K562 (cell line): ENCODE data around the gene LRP1. TPM values are rescaled to one million over a fixed set of nuclear protein-coding genes. Genes with fewer than 3 reads are reported as not detected.

Source experiments
- BRD4 ChIP-seq: fragments of 200-600 bp; sonication (generic); IDR thresholded peaks from 2 replicates; pipeline ENCODE4 v1.6.1; 2017; ENCODE audit warnings: inconsistent platforms
- EP300 ChIP-seq: IDR thresholded peaks from 2 replicates; pipeline ENCODE4 v1.6.1; 2012; ENCODE audit warnings: low read length, improper control_type of control experiment
- ESRRA ChIP-seq: fragments of 450-650 bp; IDR thresholded peaks from 2 replicates; pipeline ENCODE4 v1.6.1; 2014; ENCODE audit warnings: low read depth, mild to moderate bottlenecking, moderate library complexity, borderline replicate concordance
- FOXJ3 ChIP-seq: sonication (generic); formaldehyde crosslinking; IDR thresholded peaks from 2 replicates; pipeline ENCODE4 v1.4.0; 2020; ENCODE audit warnings: mild to moderate bottlenecking, missing genetic modification reagents
- MAFK ChIP-seq: IDR thresholded peaks from 2 replicates; pipeline ENCODE4 v1.6.1; 2011; ENCODE audit warnings: low read length, improper control_type of control experiment
- MCM2 ChIP-seq: fragments of 450-650 bp; IDR thresholded peaks from 2 replicates; pipeline ENCODE4 v1.6.1; 2017; ENCODE audit warnings: low read depth, mild to moderate bottlenecking
- MIER1 ChIP-seq: fragments of 450-650 bp; IDR thresholded peaks from 2 replicates; pipeline ENCODE4 v1.6.1; 2016; ENCODE audit warnings: antibody characterized with exemption, mild to moderate bottlenecking, low read depth
- MTA2 ChIP-seq: fragments of 450-650 bp; IDR thresholded peaks from 2 replicates; pipeline ENCODE4 v1.6.1; 2016; ENCODE audit warnings: low read depth
- MYC ChIP-seq, 2 experiments: fragments of 250-450 bp in 1 of 2; sonication (Bioruptor Pico) in 1 of 2; IDR thresholded peaks; 2 replicates each; pipeline versions ENCODE4 v1.5.1 to v1.6.1; 2012 to 2021; ENCODE audit warnings: low read depth in 2 of 2, borderline replicate concordance in 1 of 2, improper control_type of control experiment in 1 of 2, low read length in 1 of 2, mild to moderate bottlenecking in 1 of 2, moderate library complexity in 1 of 2
- STAT5A ChIP-seq: IDR thresholded peaks from 2 replicates; pipeline ENCODE4 v1.6.1; 2012; ENCODE audit warnings: low read length, inconsistent platforms, borderline replicate concordance
- TCF3 ChIP-seq: sonication (generic); formaldehyde crosslinking; IDR thresholded peaks from 2 replicates; pipeline ENCODE4 v1.4.0; 2020; ENCODE audit warnings: mild to moderate bottlenecking, missing genetic modification reagents
- XRCC5 ChIP-seq: fragments of 200-400 bp; formaldehyde crosslinking; IDR thresholded peaks from 2 replicates; pipeline ENCODE4 v1.6.1; 2017; ENCODE audit warnings: low read depth, mild to moderate bottlenecking, low read length
- YY1 ChIP-seq, 3 experiments: IDR thresholded peaks; 2 replicates each; pipeline ENCODE4 v1.6.1; 2011; ENCODE audit warnings: low read length in 2 of 3, mild to moderate bottlenecking in 2 of 3, moderate library complexity in 2 of 3, borderline replicate concordance in 1 of 3, control low read depth in 1 of 3, low read depth in 1 of 3; ENCODE audit not compliant: insufficient read depth in 3 of 3, insufficient replicate concordance in 2 of 3, control insufficient read depth in 1 of 3, insufficient read length in 1 of 3; ENCODE audit errors: extremely low read depth in 1 of 3
- ZEB2 ChIP-seq: fragments of 450-650 bp; IDR thresholded peaks from 2 replicates; pipeline ENCODE4 v1.6.1; 2016
- ZNF431 ChIP-seq: sonication (generic); formaldehyde crosslinking; IDR thresholded peaks from 2 replicates; pipeline ENCODE4 v1.8.0; 2022; ENCODE audit warnings: mild to moderate bottlenecking, missing genetic modification reagents
- ZNF695 ChIP-seq: fragments of 450-650 bp; formaldehyde crosslinking; IDR thresholded peaks from 2 replicates; pipeline ENCODE4 v1.4.0; 2020; ENCODE audit warnings: mild to moderate bottlenecking, moderate library complexity
- ZNF79 ChIP-seq: fragments of 250-450 bp; sonication (Bioruptor Pico); IDR thresholded peaks from 2 replicates; pipeline ENCODE4 v1.4.0; 2020; ENCODE audit warnings: low read depth, mild to moderate bottlenecking, moderate library complexity
- polyA plus RNA-seq, 8 experiments: library from polyadenylated mRNA; depleted of rRNA in 4 of 8; stranded (reverse) in 5 of 8; unstranded in 3 of 8; fragments of >200 nt; fragmentation: Nextera tagmentation in 2 of 8; fragmentation: Illumina TruSeq in 1 of 8; extraction: Ambion mirVana in 2 of 8; extraction: Trizol in 1 of 8; gene quantifications; 2 replicates each; pipeline versions ENCODE4 v1.2.1 to v1.2.3, GENCODE V29; 2011 to 2014; ENCODE audit warnings: inconsistent platforms in 1 of 8, missing spikeins in 1 of 8
- total RNA-seq, 7 experiments: library from RNA; depleted of rRNA in 6 of 7; stranded (reverse); fragments of >200 nt in 6 of 7; fragmentation: Illumina TruSeq in 2 of 7; extraction: Trizol in 2 of 7; gene quantifications; 2 replicates each; pipeline versions ENCODE4 v1.2.1 to v1.2.3, GENCODE V29; 2011 to 2021; ENCODE audit warnings: low replicate concordance in 1 of 7
- TF ChIP-seq, protein P1 (sequence below), 3 experiments: fragments of 200-800 bp in 1 of 3; sonication (Bioruptor generic) in 1 of 3; sonication (generic) in 1 of 3; formaldehyde crosslinking in 1 of 3; IDR thresholded peaks; 2 replicates each; pipeline versions ENCODE4 v1.6.1 to v1.8.0; 2016 to 2022; ENCODE audit warnings: mild to moderate bottlenecking in 2 of 3, missing compliant biosample characterization in 2 of 3, missing genetic modification characterization in 2 of 3, missing genetic modification reagents in 1 of 3
- TF ChIP-seq, protein P2 (sequence below), 3 experiments: fragments of 200-800 bp in 1 of 3; fragments of 250-450 bp in 1 of 3; fragments of 450-650 bp in 1 of 3; sonication (Bioruptor Pico) in 1 of 3; sonication (Bioruptor generic) in 1 of 3; formaldehyde crosslinking in 1 of 3; IDR thresholded peaks; 2 replicates each; pipeline versions ENCODE4 v1.6.1 to v1.8.0; 2016 to 2022; ENCODE audit warnings: mild to moderate bottlenecking in 2 of 3, missing genetic modification characterization in 2 of 3, missing compliant biosample characterization in 1 of 3, moderate library complexity in 1 of 3
- TF ChIP-seq, protein P3 (sequence below): fragments of 200-800 bp; sonication (Bioruptor generic); IDR thresholded peaks from 2 replicates; pipeline ENCODE4 v1.6.1; 2017; ENCODE audit warnings: missing genetic modification characterization, missing compliant biosample characterization

Gene LRP1
- total and polyA plus RNA-seq, 9 of the 15 experiments (the other 6 are each of a cell fraction or from before 2014, with no cell fraction given): 0.04 to 0.64 (median 0.19) TPM; not detected in 2

DNA sequence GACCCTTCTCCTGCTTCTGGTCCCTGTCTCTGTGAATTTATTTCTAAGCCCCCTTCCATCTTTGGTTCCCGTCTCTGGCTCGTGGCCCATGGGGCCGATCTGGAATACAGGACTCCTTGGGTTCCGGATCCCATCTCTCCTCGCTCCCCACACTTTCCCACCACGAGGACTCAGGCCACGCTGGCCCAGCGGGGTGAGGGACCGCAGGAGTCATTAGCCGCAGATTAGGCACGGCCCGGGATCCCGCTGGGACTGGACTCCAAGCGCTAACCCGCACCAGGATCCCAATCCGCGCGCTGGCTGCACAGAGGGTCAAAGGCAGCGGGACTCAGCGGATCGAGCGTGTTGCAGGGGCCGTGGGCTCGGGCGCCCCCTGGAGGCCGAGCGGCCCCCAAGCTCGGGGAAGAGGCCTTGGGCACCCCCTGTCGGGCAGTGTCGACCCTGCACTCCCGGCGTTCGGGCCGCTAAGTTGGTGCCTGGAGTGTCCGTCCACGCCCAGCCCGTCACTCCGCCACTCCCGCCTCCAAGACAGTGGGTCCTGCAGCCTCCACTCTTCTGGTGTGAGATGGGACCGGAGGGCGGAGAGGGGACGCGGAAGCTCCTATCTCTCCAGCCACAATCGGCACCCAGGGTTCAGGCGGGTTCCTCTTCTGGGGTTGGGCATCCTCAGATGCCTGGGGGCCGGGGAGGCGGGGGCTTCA, 110.7 kb downstream of the LRP1 start (continued):
- peak in 2 of 3 experiments; percentile 43 to 64 for TF ChIP-seq YY1 (IDR thresholded peaks at IDR 0.05; ENCODE audit: borderline replicate concordance in 1 of 3, control insufficient read depth in 1 of 3, extremely low read depth in 1 of 3, insufficient read depth in 3 of 3, insufficient read length in 1 of 3, insufficient replicate concordance in 2 of 3, low read depth in 1 of 3, low read length in 2 of 3)
- TF ChIP-seq XRCC5: peak; percentile 98
- TF ChIP-seq, protein P1, sequence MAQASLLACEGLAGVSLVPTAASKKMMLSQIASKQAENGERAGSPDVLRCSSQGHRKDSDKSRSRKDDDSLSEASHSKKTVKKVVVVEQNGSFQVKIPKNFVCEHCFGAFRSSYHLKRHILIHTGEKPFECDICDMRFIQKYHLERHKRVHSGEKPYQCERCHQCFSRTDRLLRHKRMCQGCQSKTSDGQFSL (CRISPR knock-in tag; IDR thresholded peaks at IDR 0.05): no peak
- TF ChIP-seq, protein P1 (tag; IDR thresholded peaks at IDR 0.05): no peak
- TF ChIP-seq STAT5A: no peak
- no peak for TF ChIP-seq MIER1
- no peak for TF ChIP-seq ZNF79 (CRISPR knock-in tag)
- TF ChIP-seq ZNF431 (CRISPR knock-in tag): no peak
- no peak for TF ChIP-seq ZEB2
- TF ChIP-seq MYC (IDR thresholded peaks at IDR 0.05; ENCODE audit: low read depth, low read length): peak; percentile 80
- peak; percentile 21; the same call in 1 of the 2 replicates for TF ChIP-seq MYC (CRISPR knock-in tag; IDR thresholded peaks at IDR 0.05; ENCODE audit: borderline replicate concordance, low read depth)
- TF ChIP-seq MAFK: no peak
- no peak for TF ChIP-seq MCM2
- TF ChIP-seq ESRRA: peak; percentile 75
- no peak for TF ChIP-seq FOXJ3
- TF ChIP-seq, protein P2, sequence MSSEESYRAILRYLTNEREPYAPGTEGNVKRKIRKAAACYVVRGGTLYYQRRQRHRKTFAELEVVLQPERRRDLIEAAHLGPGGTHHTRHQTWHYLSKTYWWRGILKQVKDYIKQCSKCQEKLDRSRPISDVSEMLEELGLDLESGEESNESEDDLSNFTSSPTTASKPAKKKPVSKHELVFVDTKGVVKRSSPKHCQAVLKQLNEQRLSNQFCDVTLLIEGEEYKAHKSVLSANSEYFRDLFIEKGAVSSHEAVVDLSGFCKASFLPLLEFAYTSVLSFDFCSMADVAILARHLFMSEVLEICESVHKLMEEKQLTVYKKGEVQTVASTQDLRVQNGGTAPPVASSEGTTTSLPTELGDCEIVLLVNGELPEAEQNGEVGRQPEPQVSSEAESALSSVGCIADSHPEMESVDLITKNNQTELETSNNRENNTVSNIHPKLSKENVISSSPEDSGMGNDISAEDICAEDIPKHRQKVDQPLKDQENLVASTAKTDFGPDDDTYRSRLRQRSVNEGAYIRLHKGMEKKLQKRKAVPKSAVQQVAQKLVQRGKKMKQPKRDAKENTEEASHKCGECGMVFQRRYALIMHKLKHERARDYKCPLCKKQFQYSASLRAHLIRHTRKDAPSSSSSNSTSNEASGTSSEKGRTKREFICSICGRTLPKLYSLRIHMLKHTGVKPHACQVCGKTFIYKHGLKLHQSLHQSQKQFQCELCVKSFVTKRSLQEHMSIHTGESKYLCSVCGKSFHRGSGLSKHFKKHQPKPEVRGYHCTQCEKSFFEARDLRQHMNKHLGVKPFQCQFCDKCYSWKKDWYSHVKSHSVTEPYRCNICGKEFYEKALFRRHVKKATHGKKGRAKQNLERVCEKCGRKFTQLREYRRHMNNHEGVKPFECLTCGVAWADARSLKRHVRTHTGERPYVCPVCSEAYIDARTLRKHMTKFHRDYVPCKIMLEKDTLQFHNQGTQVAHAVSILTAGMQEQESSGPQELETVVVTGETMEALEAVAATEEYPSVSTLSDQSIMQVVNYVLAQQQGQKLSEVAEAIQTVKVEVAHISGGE (CRISPR knock-in tag; IDR thresholded peaks at IDR 0.05): peak in 1 of 3 experiments; percentile 17; a peak in 1 of 6 replicates
- TF ChIP-seq, protein P3, sequence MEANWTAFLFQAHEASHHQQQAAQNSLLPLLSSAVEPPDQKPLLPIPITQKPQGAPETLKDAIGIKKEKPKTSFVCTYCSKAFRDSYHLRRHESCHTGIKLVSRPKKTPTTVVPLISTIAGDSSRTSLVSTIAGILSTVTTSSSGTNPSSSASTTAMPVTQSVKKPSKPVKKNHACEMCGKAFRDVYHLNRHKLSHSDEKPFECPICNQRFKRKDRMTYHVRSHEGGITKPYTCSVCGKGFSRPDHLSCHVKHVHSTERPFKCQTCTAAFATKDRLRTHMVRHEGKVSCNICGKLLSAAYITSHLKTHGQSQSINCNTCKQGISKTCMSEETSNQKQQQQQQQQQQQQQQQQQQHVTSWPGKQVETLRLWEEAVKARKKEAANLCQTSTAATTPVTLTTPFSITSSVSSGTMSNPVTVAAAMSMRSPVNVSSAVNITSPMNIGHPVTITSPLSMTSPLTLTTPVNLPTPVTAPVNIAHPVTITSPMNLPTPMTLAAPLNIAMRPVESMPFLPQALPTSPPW (CRISPR knock-in tag): peak; percentile 30; the same call in 1 of the 2 replicates
- no peak for TF ChIP-seq MTA2
- TF ChIP-seq TCF3 (CRISPR knock-in tag): 0 out of 2 replicates have a peak, but pooled peaks have one; percentile 16
- TF ChIP-seq EP300: peak; percentile 6; the same call in 1 of the 2 replicates
- no peak for TF ChIP-seq BRD4
- TF ChIP-seq ZNF695: no peak
